Measurements from ENCODE around the gene TENM3.

DNA sequence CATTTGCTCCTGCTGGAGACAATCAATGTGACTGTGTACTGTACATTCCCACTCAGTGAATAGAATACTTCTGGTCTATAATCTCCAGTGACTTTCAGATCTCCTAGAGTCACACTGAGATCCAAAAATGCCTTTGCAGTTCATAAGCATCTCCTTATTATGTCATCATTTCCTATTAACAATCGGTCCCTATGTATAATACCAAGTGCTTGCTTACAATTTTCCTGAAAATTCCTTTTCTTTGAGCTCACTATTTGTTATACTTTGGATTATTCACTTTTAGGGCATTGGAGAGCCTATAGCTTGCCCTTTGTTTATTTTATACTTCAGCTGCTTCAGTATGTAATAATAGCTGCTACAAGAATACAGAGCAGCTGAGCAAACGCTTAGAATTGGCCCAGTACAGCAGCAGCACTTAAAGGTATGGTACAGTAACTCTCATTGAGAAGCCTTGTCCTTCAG, 361.0 kb downstream of the TENM3 start:
- TF ChIP-seq, protein P1, sequence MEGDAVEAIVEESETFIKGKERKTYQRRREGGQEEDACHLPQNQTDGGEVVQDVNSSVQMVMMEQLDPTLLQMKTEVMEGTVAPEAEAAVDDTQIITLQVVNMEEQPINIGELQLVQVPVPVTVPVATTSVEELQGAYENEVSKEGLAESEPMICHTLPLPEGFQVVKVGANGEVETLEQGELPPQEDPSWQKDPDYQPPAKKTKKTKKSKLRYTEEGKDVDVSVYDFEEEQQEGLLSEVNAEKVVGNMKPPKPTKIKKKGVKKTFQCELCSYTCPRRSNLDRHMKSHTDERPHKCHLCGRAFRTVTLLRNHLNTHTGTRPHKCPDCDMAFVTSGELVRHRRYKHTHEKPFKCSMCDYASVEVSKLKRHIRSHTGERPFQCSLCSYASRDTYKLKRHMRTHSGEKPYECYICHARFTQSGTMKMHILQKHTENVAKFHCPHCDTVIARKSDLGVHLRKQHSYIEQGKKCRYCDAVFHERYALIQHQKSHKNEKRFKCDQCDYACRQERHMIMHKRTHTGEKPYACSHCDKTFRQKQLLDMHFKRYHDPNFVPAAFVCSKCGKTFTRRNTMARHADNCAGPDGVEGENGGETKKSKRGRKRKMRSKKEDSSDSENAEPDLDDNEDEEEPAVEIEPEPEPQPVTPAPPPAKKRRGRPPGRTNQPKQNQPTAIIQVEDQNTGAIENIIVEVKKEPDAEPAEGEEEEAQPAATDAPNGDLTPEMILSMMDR (conservative IDR thresholded peaks at IDR 0.05), result no peak
- TF ChIP-seq EZH2 (IDR thresholded peaks at IDR 0.05; ENCODE audit: low read depth), result no peak
